Measurements from ENCODE around the gene RAPGEF4.
"Not testable (repeated sequence)": the region's sequence is repeated elsewhere in the genome, so short reads cannot be mapped to it uniquely, and the experiment has no call there.

Gene RAPGEF4

GRCh38 chr2:173092844-173093402, 357.3 kb downstream of the RAPGEF4 start:
- no peak for DNase-seq (ENCODE audit: low read depth in 3 of 3)

- DNase-seq (ENCODE audit: low read depth in 3 of 3), result not testable (repeated sequence)
Measured at GRCh38 chr2:173093617-173094016, 358.0 kb downstream of the RAPGEF4 start.

- no peak for DNase-seq (ENCODE audit: low read depth in 3 of 3)
Measured at GRCh38 chr2:173094731-173095130, 359.1 kb downstream of the RAPGEF4 start.

- no peak for DNase-seq (ENCODE audit: low read depth in 3 of 3)
Measured at GRCh38 chr2:173095356-173095755, 359.7 kb downstream of the RAPGEF4 start.

GRCh38 chr2:173099271-173099670, 363.6 kb downstream of the RAPGEF4 start:
- DNase-seq (ENCODE audit: low read depth in 3 of 3), result no peak

- DNase-seq (ENCODE audit: low read depth in 3 of 3), result no peak
Measured at GRCh38 chr2:173099804-173100203, 364.2 kb downstream of the RAPGEF4 start.

- DNase-seq (ENCODE audit: low read depth in 3 of 3), result no peak
Measured at GRCh38 chr2:173101687-173102086, 366.0 kb downstream of the RAPGEF4 start.

Data from stimulated activated CD4-positive, alpha-beta T cell treated with anti-CD3 and anti-CD28 coated beads, TNF-alpha, amount 100 ng/mL, for 48 hours (primary cell).